HepG2 (cell line): ENCODE data around the gene SLC26A2.

Experiments used
- ARID3A ChIP-seq: IDR thresholded peaks from 2 replicates; pipeline ENCODE4 v1.6.1; 2012; ENCODE audit warnings: low read depth, low read length, improper control_type of control experiment
- ELF1 ChIP-seq: sonication (generic); formaldehyde crosslinking; IDR thresholded peaks from 2 replicates; pipeline ENCODE4 v1.4.0; 2020; ENCODE audit warnings: missing genetic modification reagents
- REST ChIP-seq, 2 experiments: IDR thresholded peaks; 2 replicates each; pipeline ENCODE4 v1.6.1; 2011 to 2012; ENCODE audit warnings: low read length in 2 of 2, borderline replicate concordance in 1 of 2, low read depth in 1 of 2, mild to moderate bottlenecking in 1 of 2, moderate library complexity in 1 of 2
- SNAPC2 ChIP-seq: sonication (generic); formaldehyde crosslinking; IDR thresholded peaks from 2 replicates; pipeline ENCODE4 v1.8.1; 2022; ENCODE audit warnings: mild to moderate bottlenecking, missing genetic modification reagents
- TEAD2 ChIP-seq: sonication (generic); formaldehyde crosslinking; IDR thresholded peaks from 2 replicates; pipeline ENCODE4 v1.9.0; 2021; ENCODE audit warnings: missing genetic modification reagents
- TF ChIP-seq, protein P1 (sequence below): sonication (generic); formaldehyde crosslinking; IDR thresholded peaks from 2 replicates; pipeline ENCODE4 v1.5.0; 2020; ENCODE audit warnings: mild to moderate bottlenecking, missing genetic modification reagents, moderate library complexity

- no peak for TF ChIP-seq SNAPC2 (CRISPR knock-in tag)
- TF ChIP-seq ELF1 (CRISPR knock-in tag): no peak
- TF ChIP-seq ARID3A: no peak
- TF ChIP-seq, protein P1, sequence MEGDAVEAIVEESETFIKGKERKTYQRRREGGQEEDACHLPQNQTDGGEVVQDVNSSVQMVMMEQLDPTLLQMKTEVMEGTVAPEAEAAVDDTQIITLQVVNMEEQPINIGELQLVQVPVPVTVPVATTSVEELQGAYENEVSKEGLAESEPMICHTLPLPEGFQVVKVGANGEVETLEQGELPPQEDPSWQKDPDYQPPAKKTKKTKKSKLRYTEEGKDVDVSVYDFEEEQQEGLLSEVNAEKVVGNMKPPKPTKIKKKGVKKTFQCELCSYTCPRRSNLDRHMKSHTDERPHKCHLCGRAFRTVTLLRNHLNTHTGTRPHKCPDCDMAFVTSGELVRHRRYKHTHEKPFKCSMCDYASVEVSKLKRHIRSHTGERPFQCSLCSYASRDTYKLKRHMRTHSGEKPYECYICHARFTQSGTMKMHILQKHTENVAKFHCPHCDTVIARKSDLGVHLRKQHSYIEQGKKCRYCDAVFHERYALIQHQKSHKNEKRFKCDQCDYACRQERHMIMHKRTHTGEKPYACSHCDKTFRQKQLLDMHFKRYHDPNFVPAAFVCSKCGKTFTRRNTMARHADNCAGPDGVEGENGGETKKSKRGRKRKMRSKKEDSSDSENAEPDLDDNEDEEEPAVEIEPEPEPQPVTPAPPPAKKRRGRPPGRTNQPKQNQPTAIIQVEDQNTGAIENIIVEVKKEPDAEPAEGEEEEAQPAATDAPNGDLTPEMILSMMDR (CRISPR knock-in tag): no peak
- no peak for TF ChIP-seq REST (IDR thresholded peaks at IDR 0.05; ENCODE audit: borderline replicate concordance in 1 of 2, low read depth in 1 of 2, low read length in 2 of 2)
- no peak for TF ChIP-seq TEAD2
Observed at GRCh38 chr5:150020249-150020648, 59.7 kb downstream of the SLC26A2 start.
